Breast epithelium (tissue), 3 donors: ENCODE measurements around the gene SCYL1.

Source experiments
- POLR2AphosphoS5 ChIP-seq, 3 donors: sonication (generic); formaldehyde crosslinking; IDR thresholded peaks; one replicate each; pipeline ENCODE4 v1.6.1; 2017; ENCODE audit warnings: antibody characterized with exemption in 3 of 3
- TF ChIP-seq, protein P1 (sequence below), 3 donors: fragments of 450-650 bp; IDR thresholded peaks; one replicate each; pipeline ENCODE4 v1.5.1; 2016 to 2017; ENCODE audit warnings: antibody characterized with exemption in 3 of 3, mild to moderate bottlenecking in 3 of 3, moderate library complexity in 3 of 3

DNA sequence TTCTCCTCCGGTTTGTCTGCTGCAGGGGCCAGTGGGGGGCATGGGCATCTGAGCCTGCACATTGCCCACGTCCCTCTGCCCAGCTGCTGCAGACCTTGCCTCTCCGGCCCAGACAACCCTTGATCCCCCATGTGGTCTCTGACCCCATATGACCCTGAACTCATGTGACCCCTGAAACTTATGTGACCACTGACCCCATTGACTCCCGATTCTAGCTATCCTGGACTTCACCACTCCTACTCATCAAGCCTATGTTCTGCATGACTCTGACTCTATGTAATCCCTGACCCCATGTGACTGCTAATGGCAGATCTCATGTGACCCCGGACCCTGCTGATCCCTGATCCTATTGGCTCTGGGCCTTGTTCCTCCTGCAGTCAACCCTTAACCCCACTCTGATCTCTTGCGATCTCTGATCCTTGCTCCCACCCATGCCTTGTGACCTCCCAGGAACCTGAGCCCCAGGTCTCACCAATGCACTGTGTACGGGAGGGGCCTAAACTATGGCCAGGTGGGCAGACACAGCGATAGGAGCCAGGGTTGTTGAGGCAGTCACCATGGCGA, 27.6 kb downstream of the SCYL1 start:
- TF ChIP-seq, protein P1, sequence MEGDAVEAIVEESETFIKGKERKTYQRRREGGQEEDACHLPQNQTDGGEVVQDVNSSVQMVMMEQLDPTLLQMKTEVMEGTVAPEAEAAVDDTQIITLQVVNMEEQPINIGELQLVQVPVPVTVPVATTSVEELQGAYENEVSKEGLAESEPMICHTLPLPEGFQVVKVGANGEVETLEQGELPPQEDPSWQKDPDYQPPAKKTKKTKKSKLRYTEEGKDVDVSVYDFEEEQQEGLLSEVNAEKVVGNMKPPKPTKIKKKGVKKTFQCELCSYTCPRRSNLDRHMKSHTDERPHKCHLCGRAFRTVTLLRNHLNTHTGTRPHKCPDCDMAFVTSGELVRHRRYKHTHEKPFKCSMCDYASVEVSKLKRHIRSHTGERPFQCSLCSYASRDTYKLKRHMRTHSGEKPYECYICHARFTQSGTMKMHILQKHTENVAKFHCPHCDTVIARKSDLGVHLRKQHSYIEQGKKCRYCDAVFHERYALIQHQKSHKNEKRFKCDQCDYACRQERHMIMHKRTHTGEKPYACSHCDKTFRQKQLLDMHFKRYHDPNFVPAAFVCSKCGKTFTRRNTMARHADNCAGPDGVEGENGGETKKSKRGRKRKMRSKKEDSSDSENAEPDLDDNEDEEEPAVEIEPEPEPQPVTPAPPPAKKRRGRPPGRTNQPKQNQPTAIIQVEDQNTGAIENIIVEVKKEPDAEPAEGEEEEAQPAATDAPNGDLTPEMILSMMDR (IDR thresholded peaks at IDR 0.05) = no peak
- TF ChIP-seq POLR2AphosphoS5 (IDR thresholded peaks at IDR 0.05) = no peak
